C4-2B (cell line): Measurements from ENCODE around the gene SYMPK.

ENCODE experiments used
- CTCF ChIP-seq: fragments of 450-650 bp; conservative IDR thresholded peaks from 2 replicates; pipeline ENCODE4 v1.5.1; 2017; ENCODE audit warnings: mild to moderate bottlenecking
- ZFX ChIP-seq: fragments of 450-650 bp; IDR thresholded peaks from 2 replicates; pipeline ENCODE4 v1.6.1; 2017

GRCh38 chr19:45782162-45782691 lies 80.7 kb downstream of the SYMPK start, which contains the start of gene DMPK:
- TF ChIP-seq CTCF (no peak), ZFX (no peak)
